HCT116 (cell line): ENCODE results near the gene FLVCR2. TPM values are rescaled to one million over a fixed set of nuclear protein-coding genes. Genes with fewer than 3 reads are reported as not detected.

ENCODE experiments used
- ATAC-seq: fragments of 200-7000 bp; cut with Tn5 transposase; 2 replicates; pipeline ENCODE4 v1.9.1; 2020; ENCODE audit warnings: mild to moderate bottlenecking, moderate library complexity
- BruUV-seq: library from RNA; stranded (reverse); fragments of 400-500 nt; replicated peaks from 2 replicates; lab custom pipeline; 2021; lab: Mats Ljungman, UMichigan
- CTCF ChIA-PET: fragments of 300-600 bp; sonication (Branson Sonifier 250); formaldehyde crosslinking; loops from one replicate; lab custom pipeline; 2021; ENCODE audit warnings: antibody characterized with exemption; lab: Charles Lee
- POLR2A ChIA-PET: fragments of 300-600, 350-600 bp; sonication (Branson Sonifier 250); formaldehyde crosslinking; loops from one replicate; lab custom pipeline; 2021; ENCODE audit warnings: antibody characterized with exemption; lab: Charles Lee
- RAD21 ChIA-PET, 2 experiments: fragments of 300-600 bp; sonication (Branson Sonifier 250); formaldehyde crosslinking; loops; one replicate each; lab custom pipeline; 2023; ENCODE audit warnings: low total read pairs in 2 of 2; ENCODE audit not compliant: uncharacterized antibody in 2 of 2, unreplicated experiment in 2 of 2, low non-redundant PET in 1 of 2; lab: Charles Lee
- DNase-seq: peaks from one replicate; pipeline ENCODE4 v3.0.0-alpha.2; 2010; ENCODE audit warnings: low read depth, low spot score
- H2AFZ ChIP-seq: fragments of 200-600 bp; shearing (Covaris generic), sonication (generic); 2 replicates; pipeline ENCODE4 v1.6.1; 2017; ENCODE audit warnings: low read depth, mixed run types, mixed read lengths, antibody characterized with exemption, low read length; ENCODE audit not compliant: poor library complexity, severe bottlenecking
- H3K27ac ChIP-seq: 2 replicates; pipeline ENCODE4 v1.5.1; 2012; ENCODE audit warnings: low read depth, low read length
- H3K27me3 ChIP-seq: fragments of 200-600 bp; sonication (generic); 2 replicates; pipeline ENCODE4 v1.6.1; 2016; ENCODE audit warnings: mixed run types, low read length, mixed read lengths; ENCODE audit not compliant: insufficient read depth
- H3K36me3 ChIP-seq, 2 experiments: fragments of 200-500 bp in 1 of 2; fragments of 200-600 bp in 1 of 2; sonication (Bioruptor generic) in 1 of 2; sonication (generic) in 1 of 2; 2 replicates each; pipeline versions ENCODE4 v1.5.1 to v1.6.1; 2014 to 2016; ENCODE audit warnings: low read length in 2 of 2, inconsistent platforms in 1 of 2, mixed read lengths in 1 of 2, mixed run types in 1 of 2; ENCODE audit not compliant: insufficient read depth in 2 of 2, control insufficient read depth in 1 of 2
- H3K4me1 ChIP-seq, 2 experiments: fragments of 200-600 bp in 1 of 2; sonication (generic) in 1 of 2; 2 replicates each; pipeline versions ENCODE4 v1.5.1 to v1.6.1; 2012 to 2017; ENCODE audit warnings: low read length in 2 of 2, inconsistent platforms in 1 of 2, mild to moderate bottlenecking in 1 of 2, mixed read lengths in 1 of 2, mixed run types in 1 of 2, moderate library complexity in 1 of 2; ENCODE audit not compliant: insufficient read depth in 2 of 2, control insufficient read depth in 1 of 2
- H3K4me2 ChIP-seq: fragments of 200-600 bp; sonication (generic); 2 replicates; pipeline ENCODE4 v1.6.1; 2017; ENCODE audit warnings: mixed run types, low read length, mixed read lengths
- H3K4me3 ChIP-seq, 2 experiments: fragments of 200-600 bp in 1 of 2; sonication (generic) in 1 of 2; replicated peaks in 1 of 2; 2 replicates each; pipeline ENCODE4 v1.5.1; 2011 to 2016; ENCODE audit warnings: low read length in 2 of 2, control low read depth in 1 of 2, low read depth in 1 of 2, mild to moderate bottlenecking in 1 of 2, mixed read lengths in 1 of 2, mixed run types in 1 of 2
- H3K79me2 ChIP-seq: fragments of 200-600 bp; sonication (generic); 2 replicates; pipeline ENCODE4 v1.6.1; 2017; ENCODE audit warnings: mild to moderate bottlenecking, mixed run types, low read length, moderate library complexity, mixed read lengths; ENCODE audit not compliant: insufficient read depth
- H3K9ac ChIP-seq: fragments of 200-600 bp; sonication (generic); 2 replicates; pipeline ENCODE4 v1.6.1; 2016; ENCODE audit warnings: low read length, mixed read lengths
- H3K9me2 ChIP-seq: fragments of 200-600 bp; sonication (generic), shearing (Covaris generic); 2 replicates; pipeline ENCODE4 v1.6.1; 2017; ENCODE audit warnings: mixed run types, mild to moderate bottlenecking, moderate library complexity; ENCODE audit not compliant: insufficient read depth
- H3K9me3 ChIP-seq, 2 experiments: fragments of 200-500 bp in 1 of 2; fragments of 200-600 bp in 1 of 2; sonication (Bioruptor generic) in 1 of 2; sonication (generic) in 1 of 2; 2 replicates each; pipeline ENCODE4 v1.6.1; 2014 to 2017; ENCODE audit warnings: low read length in 2 of 2, mixed read lengths in 2 of 2, inconsistent platforms in 1 of 2, low read depth in 1 of 2, mild to moderate bottlenecking in 1 of 2, mixed run types in 1 of 2, moderate library complexity in 1 of 2; ENCODE audit not compliant: control insufficient read depth in 1 of 2, insufficient read depth in 1 of 2
- H4K20me1 ChIP-seq: fragments of 200-600 bp; sonication (generic), shearing (Covaris generic); 2 replicates; pipeline ENCODE4 v1.6.1; 2017; ENCODE audit warnings: mixed run types, mild to moderate bottlenecking, moderate library complexity; ENCODE audit not compliant: insufficient read depth
- CBX3 ChIP-seq: IDR thresholded peaks from 2 replicates; pipeline ENCODE4 v1.6.1; 2012; ENCODE audit warnings: low read depth
- EGR1 ChIP-seq: IDR thresholded peaks from 2 replicates; pipeline ENCODE4 v1.6.1; 2012; ENCODE audit warnings: low read depth
- FOSL1 ChIP-seq: IDR thresholded peaks from 2 replicates; pipeline ENCODE4 v1.6.1; 2012; ENCODE audit warnings: low read depth
- JUND ChIP-seq: IDR thresholded peaks from 2 replicates; pipeline ENCODE4 v1.6.1; 2012
- POLR2AphosphoS5 ChIP-seq: IDR thresholded peaks from 2 replicates; pipeline ENCODE4 v1.6.1; 2011; ENCODE audit warnings: mild to moderate bottlenecking, low read depth, low read length, moderate library complexity
- SIN3A ChIP-seq: IDR thresholded peaks from 2 replicates; pipeline ENCODE4 v1.6.1; 2012; ENCODE audit warnings: low read depth
- SP1 ChIP-seq: IDR thresholded peaks from 2 replicates; pipeline ENCODE4 v1.6.1; 2012; ENCODE audit warnings: low read depth
- intact Hi-C: fragments of 100-400 bp; cut with micrococcal nuclease; formaldehyde crosslinking; loops from 2 replicates; pipeline ENCODE4 v1.10.0; 2022
- total RNA-seq: library from RNA; stranded (reverse); gene quantifications from one replicate; pipeline ENCODE4 v1.2.1, GENCODE V29; 2021; ENCODE audit not compliant: unreplicated experiment
- TF ChIP-seq, protein P1 (sequence below): IDR thresholded peaks from 2 replicates; pipeline ENCODE4 v1.6.1; 2012
- TF ChIP-seq, protein P2 (sequence below), 3 experiments: fragments of 200-600 bp in 1 of 3; sonication (generic) in 1 of 3; IDR thresholded peaks in 2 of 3; conservative IDR thresholded peaks in 1 of 3; 2 replicates each; pipeline ENCODE4 v1.5.1; 2012 to 2017; ENCODE audit warnings: low read depth in 2 of 3, low read length in 2 of 3, antibody characterized with exemption in 1 of 3, borderline replicate concordance in 1 of 3, control low read depth in 1 of 3, mild to moderate bottlenecking in 1 of 3, mixed read lengths in 1 of 3, mixed run types in 1 of 3, moderate library complexity in 1 of 3; ENCODE audit not compliant: insufficient read depth in 1 of 3

Gene FLVCR2
- total RNA-seq, 1 experiment from 2014 or later = 0.84 TPM

DNA sequence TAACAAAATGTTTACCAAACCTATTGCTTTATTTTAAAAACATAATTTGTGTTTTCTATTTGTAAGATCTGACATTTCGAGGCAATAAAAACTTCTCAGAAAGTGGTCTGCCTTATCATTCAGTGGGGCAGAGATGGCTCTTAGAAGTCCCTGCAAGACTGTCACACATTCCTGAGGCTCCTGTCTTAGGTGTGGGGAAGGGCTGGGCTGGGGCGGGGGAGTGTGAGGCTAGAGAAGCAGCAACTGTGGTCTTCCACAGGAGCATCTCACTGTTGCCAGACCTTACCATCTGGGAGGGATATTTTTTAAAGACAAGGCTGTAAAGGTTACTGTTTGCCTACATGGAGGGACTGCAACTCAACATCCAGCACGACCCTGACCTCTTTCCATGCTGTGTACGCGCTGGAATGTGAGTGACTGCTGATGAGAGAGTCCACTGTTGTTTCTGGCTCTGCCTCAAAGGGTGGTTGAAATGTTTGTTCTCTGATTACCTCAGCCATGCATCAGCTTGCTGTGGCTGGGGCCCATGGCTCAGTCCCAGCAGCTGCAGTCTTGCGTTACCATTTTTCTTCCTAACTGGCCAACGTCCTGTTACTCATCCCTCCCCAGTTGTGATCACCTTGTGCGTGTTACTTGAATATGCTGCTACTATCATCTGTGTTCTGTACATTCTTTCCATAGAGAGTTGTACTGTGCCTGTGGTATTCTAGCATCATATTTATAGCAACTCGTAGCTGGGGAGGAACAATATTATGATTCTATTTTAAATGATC lies 69.8 kb downstream of the FLVCR2 start:
- no peaks in the 10 kb centered on the region for H3K79me2 ChIP-seq
- H3K9ac ChIP-seq = peak overlapping the region; percentile 10; the same call in 1 of the 2 replicates
- peaks cover 25 to 41% of the 10 kb centered on the region in 2 experiments for H3K4me1 ChIP-seq
- RAD21 ChIA-PET = interaction anchor here in 1 of 2 experiments (0.9 kb wide), 1 partner anchor 12 kb away, joined by 3 read pairs; the partner anchor contains the start of gene ERG28
- TF ChIP-seq, protein P1, sequence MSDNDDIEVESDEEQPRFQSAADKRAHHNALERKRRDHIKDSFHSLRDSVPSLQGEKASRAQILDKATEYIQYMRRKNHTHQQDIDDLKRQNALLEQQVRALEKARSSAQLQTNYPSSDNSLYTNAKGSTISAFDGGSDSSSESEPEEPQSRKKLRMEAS = no peak
- TF ChIP-seq FOSL1 = no peak
- TF ChIP-seq POLR2AphosphoS5 = peak; percentile 35; the same call in 1 of the 2 replicates
- TF ChIP-seq CBX3 = peak; percentile 66
- TF ChIP-seq SP1 = peak; percentile 46
- TF ChIP-seq EGR1 = no peak
- 0 out of 2 replicates have a peak, but pooled peaks have one; percentile 28 for TF ChIP-seq SIN3A
- TF ChIP-seq JUND = peak; percentile 56
- TF ChIP-seq, protein P2, sequence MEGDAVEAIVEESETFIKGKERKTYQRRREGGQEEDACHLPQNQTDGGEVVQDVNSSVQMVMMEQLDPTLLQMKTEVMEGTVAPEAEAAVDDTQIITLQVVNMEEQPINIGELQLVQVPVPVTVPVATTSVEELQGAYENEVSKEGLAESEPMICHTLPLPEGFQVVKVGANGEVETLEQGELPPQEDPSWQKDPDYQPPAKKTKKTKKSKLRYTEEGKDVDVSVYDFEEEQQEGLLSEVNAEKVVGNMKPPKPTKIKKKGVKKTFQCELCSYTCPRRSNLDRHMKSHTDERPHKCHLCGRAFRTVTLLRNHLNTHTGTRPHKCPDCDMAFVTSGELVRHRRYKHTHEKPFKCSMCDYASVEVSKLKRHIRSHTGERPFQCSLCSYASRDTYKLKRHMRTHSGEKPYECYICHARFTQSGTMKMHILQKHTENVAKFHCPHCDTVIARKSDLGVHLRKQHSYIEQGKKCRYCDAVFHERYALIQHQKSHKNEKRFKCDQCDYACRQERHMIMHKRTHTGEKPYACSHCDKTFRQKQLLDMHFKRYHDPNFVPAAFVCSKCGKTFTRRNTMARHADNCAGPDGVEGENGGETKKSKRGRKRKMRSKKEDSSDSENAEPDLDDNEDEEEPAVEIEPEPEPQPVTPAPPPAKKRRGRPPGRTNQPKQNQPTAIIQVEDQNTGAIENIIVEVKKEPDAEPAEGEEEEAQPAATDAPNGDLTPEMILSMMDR (IDR thresholded peaks at IDR 0.05 in 2 of 3, conservative IDR thresholded peaks at IDR 0.05 in 1 of 3; ENCODE audit: borderline replicate concordance in 1 of 3, insufficient read depth in 1 of 3, low read depth in 2 of 3, low read length in 2 of 3) = no peak
- no TSS peak for BruUV-seq
- no peak overlapping the region; the same call in 1 of the 2 replicates for H3K27ac ChIP-seq
- no peaks in the 10 kb centered on the region for H3K9me3 ChIP-seq
- H4K20me1 ChIP-seq = no peaks in the 10 kb centered on the region
- peak overlapping the region in 1 of 2 experiments; percentile 11; a peak in 1 of 4 replicates for H3K4me3 ChIP-seq
- CTCF ChIA-PET = no interaction called here
- POLR2A ChIA-PET = interaction anchor here (1.4 kb wide), 1 partner anchor 12 kb away, joined by 4 read pairs; the partner anchor contains the start of genes ERG28 and TTLL5
- no peak overlapping the region for H2AFZ ChIP-seq
- DNase-seq (peak; percentile 54), ATAC-seq (peak; percentile 87)
- no peaks in the 10 kb centered on the region for H3K9me2 ChIP-seq
- intact Hi-C loops = no loop called here
- no peaks in the 10 kb centered on the region for H3K27me3 ChIP-seq
- peaks cover 0 to 10% of the 10 kb centered on the region in 2 experiments; a peak in 1 of 4 replicates for H3K36me3 ChIP-seq
- peak overlapping the region; percentile 60 for H3K4me2 ChIP-seq
